Measurements from ENCODE around the gene FN3K.

DNA sequence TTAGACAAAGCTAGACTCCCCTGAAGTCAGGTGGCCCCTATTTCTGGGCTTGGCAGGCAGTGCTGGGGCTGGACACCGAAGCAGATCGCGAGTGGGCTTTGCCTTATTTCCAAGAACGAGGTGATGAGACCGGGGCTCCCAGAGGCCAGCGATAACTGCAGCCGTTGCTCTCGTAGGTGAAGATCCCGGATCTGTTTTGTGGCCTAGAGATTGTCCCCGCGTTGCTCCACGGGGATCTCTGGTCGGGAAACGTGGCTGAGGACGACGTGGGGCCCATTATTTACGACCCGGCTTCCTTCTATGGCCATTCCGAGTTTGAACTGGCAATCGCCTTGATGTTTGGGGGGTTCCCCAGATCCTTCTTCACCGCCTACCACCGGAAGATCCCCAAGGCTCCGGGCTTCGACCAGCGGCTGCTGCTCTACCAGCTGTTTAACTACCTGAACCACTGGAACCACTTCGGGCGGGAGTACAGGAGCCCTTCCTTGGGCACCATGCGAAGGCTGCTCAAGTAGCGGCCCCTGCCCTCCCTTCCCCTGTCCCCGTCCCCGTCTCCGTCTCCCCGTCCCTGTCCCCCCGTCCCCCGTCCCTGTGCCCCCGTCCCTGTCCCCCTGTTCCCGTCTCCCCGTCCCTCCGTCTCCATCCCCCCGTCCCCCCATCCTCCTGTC, 15.0 kb downstream of the FN3K start:
- TF ChIP-seq, protein P1, sequence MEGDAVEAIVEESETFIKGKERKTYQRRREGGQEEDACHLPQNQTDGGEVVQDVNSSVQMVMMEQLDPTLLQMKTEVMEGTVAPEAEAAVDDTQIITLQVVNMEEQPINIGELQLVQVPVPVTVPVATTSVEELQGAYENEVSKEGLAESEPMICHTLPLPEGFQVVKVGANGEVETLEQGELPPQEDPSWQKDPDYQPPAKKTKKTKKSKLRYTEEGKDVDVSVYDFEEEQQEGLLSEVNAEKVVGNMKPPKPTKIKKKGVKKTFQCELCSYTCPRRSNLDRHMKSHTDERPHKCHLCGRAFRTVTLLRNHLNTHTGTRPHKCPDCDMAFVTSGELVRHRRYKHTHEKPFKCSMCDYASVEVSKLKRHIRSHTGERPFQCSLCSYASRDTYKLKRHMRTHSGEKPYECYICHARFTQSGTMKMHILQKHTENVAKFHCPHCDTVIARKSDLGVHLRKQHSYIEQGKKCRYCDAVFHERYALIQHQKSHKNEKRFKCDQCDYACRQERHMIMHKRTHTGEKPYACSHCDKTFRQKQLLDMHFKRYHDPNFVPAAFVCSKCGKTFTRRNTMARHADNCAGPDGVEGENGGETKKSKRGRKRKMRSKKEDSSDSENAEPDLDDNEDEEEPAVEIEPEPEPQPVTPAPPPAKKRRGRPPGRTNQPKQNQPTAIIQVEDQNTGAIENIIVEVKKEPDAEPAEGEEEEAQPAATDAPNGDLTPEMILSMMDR (IDR thresholded peaks at IDR 0.05) = no peak
- no peak for TF ChIP-seq EP300 (IDR thresholded peaks at IDR 0.05)

All from esophagus muscularis mucosa (tissue), 3 donors.